B cell (primary cell): Measurements from ENCODE around the gene PARP12.

ENCODE experiments used
- EZH2 ChIP-seq: IDR thresholded peaks from 2 replicates; pipeline ENCODE4 v1.6.1; 2012; ENCODE audit warnings: borderline replicate concordance, low read depth, mild to moderate bottlenecking, moderate library complexity, low read length; ENCODE audit not compliant: insufficient read depth, poor library complexity, severe bottlenecking
- TF ChIP-seq, protein P1 (sequence below): fragments of 200-600 bp; IDR thresholded peaks from one replicate; pipeline ENCODE4 v1.8.0; 2022; ENCODE audit warnings: antibody characterized with exemption, mild to moderate bottlenecking

DNA sequence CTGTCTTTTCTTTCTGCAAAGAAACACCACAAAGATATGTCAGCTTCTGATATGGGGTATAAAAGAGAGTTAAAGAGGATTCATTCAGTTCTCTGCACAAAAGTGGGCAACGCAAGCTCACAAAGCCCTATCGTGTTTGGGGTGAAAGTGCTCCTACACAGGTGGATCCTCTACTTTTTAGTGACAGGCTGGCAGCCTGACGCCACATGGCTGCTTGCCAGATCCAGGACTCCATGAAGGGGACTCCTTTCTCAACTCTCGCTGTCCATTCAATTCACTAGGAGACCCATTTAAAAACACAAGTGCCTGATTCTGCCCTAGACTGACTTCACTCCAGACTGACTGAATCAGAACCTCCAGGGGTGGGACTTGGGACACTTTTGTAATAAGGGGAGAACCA lies 8.0 kb downstream of the PARP12 start:
- TF ChIP-seq, protein P1, sequence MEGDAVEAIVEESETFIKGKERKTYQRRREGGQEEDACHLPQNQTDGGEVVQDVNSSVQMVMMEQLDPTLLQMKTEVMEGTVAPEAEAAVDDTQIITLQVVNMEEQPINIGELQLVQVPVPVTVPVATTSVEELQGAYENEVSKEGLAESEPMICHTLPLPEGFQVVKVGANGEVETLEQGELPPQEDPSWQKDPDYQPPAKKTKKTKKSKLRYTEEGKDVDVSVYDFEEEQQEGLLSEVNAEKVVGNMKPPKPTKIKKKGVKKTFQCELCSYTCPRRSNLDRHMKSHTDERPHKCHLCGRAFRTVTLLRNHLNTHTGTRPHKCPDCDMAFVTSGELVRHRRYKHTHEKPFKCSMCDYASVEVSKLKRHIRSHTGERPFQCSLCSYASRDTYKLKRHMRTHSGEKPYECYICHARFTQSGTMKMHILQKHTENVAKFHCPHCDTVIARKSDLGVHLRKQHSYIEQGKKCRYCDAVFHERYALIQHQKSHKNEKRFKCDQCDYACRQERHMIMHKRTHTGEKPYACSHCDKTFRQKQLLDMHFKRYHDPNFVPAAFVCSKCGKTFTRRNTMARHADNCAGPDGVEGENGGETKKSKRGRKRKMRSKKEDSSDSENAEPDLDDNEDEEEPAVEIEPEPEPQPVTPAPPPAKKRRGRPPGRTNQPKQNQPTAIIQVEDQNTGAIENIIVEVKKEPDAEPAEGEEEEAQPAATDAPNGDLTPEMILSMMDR, result no peak
- no peak for TF ChIP-seq EZH2
